Effector memory CD4-positive, alpha-beta T cell (primary cell): ENCODE measurements around the gene OMG.
"Not testable (repeated sequence)": the region's sequence is repeated elsewhere in the genome, so short reads cannot be mapped to it uniquely, and the experiment has no call there.

Source experiments
- DNase-seq, 3 donors: peaks; one replicate each; pipeline ENCODE4 v3.0.0-alpha.2; 2020
- H3K27ac ChIP-seq: 2 replicates; pipeline ENCODE4 v1.7.0; 2013; ENCODE audit warnings: mild to moderate bottlenecking, low read length, moderate library complexity; ENCODE audit not compliant: insufficient read depth, poor library complexity, severe bottlenecking
- H3K27me3 ChIP-seq: replicated peaks from 2 replicates; pipeline ENCODE4 v1.7.0; 2013; ENCODE audit warnings: mild to moderate bottlenecking, low read length; ENCODE audit not compliant: insufficient read depth, control insufficient read depth, poor library complexity, severe bottlenecking
- H3K36me3 ChIP-seq: 2 replicates; pipeline ENCODE4 v1.7.0; 2013; ENCODE audit warnings: mild to moderate bottlenecking, low read length, moderate library complexity; ENCODE audit not compliant: control insufficient read depth, insufficient read depth
- H3K4me1 ChIP-seq: 2 replicates; pipeline ENCODE4 v1.7.0; 2013; ENCODE audit warnings: low read length, mild to moderate bottlenecking; ENCODE audit not compliant: control insufficient read depth, insufficient read depth, poor library complexity, severe bottlenecking
- H3K4me3 ChIP-seq: 2 replicates; pipeline ENCODE4 v1.7.0; 2013; ENCODE audit warnings: low read length, low read depth, mild to moderate bottlenecking; ENCODE audit not compliant: insufficient read depth, poor library complexity, severe bottlenecking
- H3K9me3 ChIP-seq: 2 replicates; pipeline ENCODE4 v1.7.0; 2013; ENCODE audit warnings: mild to moderate bottlenecking, low read length, moderate library complexity; ENCODE audit not compliant: control insufficient read depth

OMG gene

GRCh38 chr17:31320791-31321190, 23.8 kb upstream of the OMG start:
- Histone ChIP-seq H3K27ac (peak overlapping the region; percentile 89), H3K4me3 (peak overlapping the region; percentile 72), H3K27me3 (no peaks in the 10 kb centered on the region), H3K4me1 (peaks cover 21% of the 10 kb centered on the region), H3K9me3 (no peaks in the 10 kb centered on the region), H3K36me3 (peaks cover 3% of the 10 kb centered on the region)
- DNase-seq: no peak

GRCh38 chr17:31320241-31320640, 23.2 kb upstream of the OMG start:
- H3K27ac ChIP-seq: peak overlapping the region; percentile 89
- peaks cover 3% of the 10 kb centered on the region for H3K36me3 ChIP-seq
- no peak for DNase-seq
- H3K27me3 ChIP-seq: no peaks in the 10 kb centered on the region
- H3K4me1 ChIP-seq: peaks cover 26% of the 10 kb centered on the region
- peak overlapping the region; percentile 72 for H3K4me3 ChIP-seq
- no peaks in the 10 kb centered on the region for H3K9me3 ChIP-seq

GRCh38 chr17:31318851-31319661, 22.0 kb upstream of the OMG start:
- H3K4me3 ChIP-seq: peak overlapping the region; percentile 72
- H3K27me3 ChIP-seq: no peaks in the 10 kb centered on the region
- peaks cover 34% of the 10 kb centered on the region for H3K4me1 ChIP-seq
- peak overlapping the region; percentile 89 for H3K27ac ChIP-seq
- H3K36me3 ChIP-seq: peaks cover 3% of the 10 kb centered on the region
- DNase-seq: no peak
- no peaks in the 10 kb centered on the region for H3K9me3 ChIP-seq

GRCh38 chr17:31318298-31318801, 21.3 kb upstream of the OMG start:
- Histone ChIP-seq H3K36me3 (peaks cover 3% of the 10 kb centered on the region), H3K27ac (peak overlapping the region; percentile 89), H3K9me3 (no peaks in the 10 kb centered on the region), H3K4me1 (peaks cover 34% of the 10 kb centered on the region), H3K27me3 (no peaks in the 10 kb centered on the region), H3K4me3 (peak overlapping the region; percentile 72)
- DNase-seq: peak; percentile 19 to 66 (median 27)

GRCh38 chr17:31314782-31315100, 17.7 kb upstream of the OMG start:
- Histone ChIP-seq H3K4me3 (no peak overlapping the region), H3K9me3 (no peaks in the 10 kb centered on the region), H3K27me3 (no peaks in the 10 kb centered on the region), H3K4me1 (peaks cover 40% of the 10 kb centered on the region), H3K27ac (peak overlapping the region; percentile 88), H3K36me3 (peaks cover 3% of the 10 kb centered on the region)
- no peak for DNase-seq

GRCh38 chr17:31313982-31314781, 17.1 kb upstream of the OMG start, which contains the start of gene EVI2B:
TSS of gene EVI2B (minus strand) at chr17:31314054. CDS start at chr17:31305609, 8,445 bp downstream.
- Histone ChIP-seq H3K27ac (peak within 1 kb of the TSS; percentile 88), H3K4me3 (peak within 1 kb of the TSS; percentile 60), H3K4me1 (peaks cover 45% of the 10 kb centered on the region), H3K36me3 (peaks cover 3% of the 10 kb centered on the region), H3K27me3 (no peaks in the 10 kb centered on the region), H3K9me3 (no peaks in the 10 kb centered on the region)
- DNase-seq: no peak

GRCh38 chr17:31312223-31312622, 15.2 kb upstream of the OMG start:
- peak in 1 of 3 donors; percentile 16 for DNase-seq
- H3K4me3 ChIP-seq: peak overlapping the region; percentile 60
- not testable (repeated sequence) for H3K27me3 ChIP-seq, H3K36me3 ChIP-seq, H3K9me3 ChIP-seq
- peaks cover 56% of the 10 kb centered on the region for H3K4me1 ChIP-seq
- peak overlapping the region; percentile 88 for H3K27ac ChIP-seq

- Histone ChIP-seq H3K27ac (peak overlapping the region; percentile 88), H3K4me1 (peaks cover 54% of the 10 kb centered on the region)
These were observed 14.5 kb upstream of the OMG start for GRCh38 chr17:31311526-31311925.

GRCh38 chr17:31310886-31311285, 13.8 kb upstream of the OMG start:
- Histone ChIP-seq H3K27ac (peak overlapping the region; percentile 88), H3K36me3 (peaks cover 3% of the 10 kb centered on the region), H3K9me3 (no peaks in the 10 kb centered on the region), H3K27me3 (no peaks in the 10 kb centered on the region), H3K4me1 (peaks cover 47% of the 10 kb centered on the region), H3K4me3 (peak overlapping the region; percentile 60)
- DNase-seq: no peak

More at GRCh38 chr17:31311526-31311925, 14.5 kb upstream of the OMG start:
- peak overlapping the region; percentile 60 for H3K4me3 ChIP-seq
- H3K9me3 ChIP-seq: no peaks in the 10 kb centered on the region
- DNase-seq: no peak
- H3K36me3 ChIP-seq: no peaks in the 10 kb centered on the region
- H3K27me3 ChIP-seq: no peaks in the 10 kb centered on the region

- peak; percentile 25 to 63 (median 61) for DNase-seq
- H3K36me3 ChIP-seq: peaks cover 9% of the 10 kb centered on the region
- H3K27ac ChIP-seq: peak overlapping the region; percentile 88
- H3K4me1 ChIP-seq: peaks cover 42% of the 10 kb centered on the region
- no peaks in the 10 kb centered on the region for H3K27me3 ChIP-seq
- H3K4me3 ChIP-seq: peak overlapping the region; percentile 60
- no peaks in the 10 kb centered on the region for H3K9me3 ChIP-seq
These were observed 13.2 kb upstream of the OMG start for GRCh38 chr17:31310260-31310659.
